Mesodermal cell (in vitro differentiated cells): ENCODE measurements around the gene LMTK3.

Experiments used
- H3K27ac ChIP-seq: 2 replicates; pipeline ENCODE4 v1.7.0; 2013; ENCODE audit warnings: mild to moderate bottlenecking, low read depth, low read length, moderate library complexity; ENCODE audit not compliant: severe bottlenecking
- H3K36me3 ChIP-seq: 2 replicates; pipeline ENCODE4 v1.7.1; 2013; ENCODE audit warnings: mild to moderate bottlenecking, low read length, moderate library complexity; ENCODE audit not compliant: control insufficient read depth, insufficient read depth
- H3K4me1 ChIP-seq: one replicate; pipeline ENCODE4 v1.7.1; 2013; ENCODE audit warnings: mild to moderate bottlenecking, low read length; ENCODE audit not compliant: insufficient read depth, control insufficient read depth, poor library complexity, severe bottlenecking
- H3K4me3 ChIP-seq: 2 replicates; pipeline ENCODE4 v1.7.0; 2013; ENCODE audit warnings: low read length, control low read depth, mild to moderate bottlenecking; ENCODE audit not compliant: insufficient read depth, poor library complexity, severe bottlenecking; ENCODE audit errors: extremely low read depth
- H3K9me3 ChIP-seq: 2 replicates; pipeline ENCODE4 v1.7.1; 2013; ENCODE audit warnings: mild to moderate bottlenecking, low read length, moderate library complexity; ENCODE audit not compliant: control insufficient read depth
- WGBS, 2 experiments: methylation state at CpG; one replicate each; pipeline ENCODE4 v1.1.5; 2013; ENCODE audit warnings: missing lambda C conversion rate in 2 of 2; ENCODE audit not compliant: insufficient coverage in 2 of 2; 5-methylcytosine and 5-hydroxymethylcytosine counted together

Gene LMTK3

DNA sequence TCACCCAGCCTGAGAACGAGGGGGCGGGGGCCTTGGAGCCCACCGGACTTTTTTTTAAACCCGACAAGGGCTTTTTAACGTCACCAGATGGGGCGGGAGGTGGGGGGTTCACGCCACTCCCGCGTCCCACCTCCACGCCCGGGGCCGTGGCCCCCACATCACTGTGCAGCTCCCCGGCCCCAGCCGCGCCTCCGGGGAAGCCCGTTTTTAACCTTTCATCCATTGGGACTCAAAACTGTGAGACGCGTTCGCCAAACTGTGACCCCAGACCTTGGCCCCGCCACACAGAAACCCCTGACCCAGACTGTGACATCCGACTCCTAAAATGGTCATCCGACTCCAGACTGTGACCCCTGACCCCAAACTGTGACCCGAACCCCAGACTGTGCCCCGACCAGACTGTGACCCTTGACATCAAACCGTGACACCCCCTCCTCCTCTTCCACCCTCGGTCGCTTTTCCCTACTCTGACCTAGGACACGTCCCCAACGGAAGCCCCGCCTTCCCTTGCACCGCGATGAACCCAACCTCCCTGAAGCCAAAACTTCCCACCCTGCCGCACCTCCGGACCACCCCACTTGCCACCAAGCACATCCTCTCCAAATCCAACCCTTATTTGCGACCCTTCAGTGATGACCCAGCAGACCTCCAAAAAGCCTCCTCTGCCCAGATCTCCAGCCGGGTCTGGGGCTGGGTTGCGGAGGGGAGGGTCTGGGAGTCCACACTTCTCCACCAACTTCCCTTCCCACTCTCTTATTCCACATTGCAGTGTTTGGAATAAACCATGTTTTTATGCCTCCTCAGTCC lies 67.3 kb downstream of the LMTK3 start:
- WGBS, 2 experiments: 56 to 64% methylated on average over 25 to 36 of the region's 38 CpGs
- no peaks in the 10 kb centered on the region for H3K9me3 ChIP-seq
- H3K4me3 ChIP-seq: peak overlapping the region; percentile 97
- H3K27ac ChIP-seq: peak overlapping the region; percentile 68
- H3K36me3 ChIP-seq: peaks cover 24% of the 10 kb centered on the region
- peaks cover 9% of the 10 kb centered on the region for H3K4me1 ChIP-seq

GRCh38 chr19:48443731-48444128 lies 67.9 kb downstream of the LMTK3 start:
- Histone ChIP-seq H3K9me3 (no peaks in the 10 kb centered on the region), H3K36me3 (peaks cover 19% of the 10 kb centered on the region), H3K27ac (no peak overlapping the region), H3K4me3 (peak overlapping the region; percentile 97), H3K4me1 (peaks cover 9% of the 10 kb centered on the region)
- WGBS, 2 experiments: 63% methylated on average over 32 to 41 of the region's 45 CpGs

DNA sequence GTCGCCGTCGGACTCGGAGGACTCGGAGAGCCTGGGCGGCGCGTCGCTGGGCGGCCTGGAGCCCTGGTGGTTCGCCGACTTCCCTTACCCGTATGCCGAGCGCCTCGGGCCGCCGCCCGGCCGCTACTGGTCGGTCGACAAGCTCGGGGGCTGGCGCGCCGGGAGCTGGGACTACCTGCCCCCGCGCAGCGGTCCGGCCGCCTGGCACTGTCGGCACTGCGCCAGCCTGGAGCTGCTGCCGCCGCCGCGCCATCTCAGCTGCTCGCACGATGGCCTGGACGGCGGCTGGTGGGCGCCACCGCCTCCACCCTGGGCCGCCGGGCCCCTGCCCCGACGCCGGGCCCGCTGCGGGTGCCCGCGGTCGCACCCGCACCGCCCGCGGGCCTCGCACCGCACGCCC lies 68.4 kb downstream of the LMTK3 start:
- Histone ChIP-seq H3K36me3 (peaks cover 14% of the 10 kb centered on the region), H3K27ac (no peak overlapping the region), H3K4me3 (no peak overlapping the region), H3K9me3 (no peaks in the 10 kb centered on the region), H3K4me1 (peaks cover 9% of the 10 kb centered on the region)
- WGBS, 2 experiments: 55 to 57% methylated on average over 46 to 58 of the region's 60 CpGs

DNA sequence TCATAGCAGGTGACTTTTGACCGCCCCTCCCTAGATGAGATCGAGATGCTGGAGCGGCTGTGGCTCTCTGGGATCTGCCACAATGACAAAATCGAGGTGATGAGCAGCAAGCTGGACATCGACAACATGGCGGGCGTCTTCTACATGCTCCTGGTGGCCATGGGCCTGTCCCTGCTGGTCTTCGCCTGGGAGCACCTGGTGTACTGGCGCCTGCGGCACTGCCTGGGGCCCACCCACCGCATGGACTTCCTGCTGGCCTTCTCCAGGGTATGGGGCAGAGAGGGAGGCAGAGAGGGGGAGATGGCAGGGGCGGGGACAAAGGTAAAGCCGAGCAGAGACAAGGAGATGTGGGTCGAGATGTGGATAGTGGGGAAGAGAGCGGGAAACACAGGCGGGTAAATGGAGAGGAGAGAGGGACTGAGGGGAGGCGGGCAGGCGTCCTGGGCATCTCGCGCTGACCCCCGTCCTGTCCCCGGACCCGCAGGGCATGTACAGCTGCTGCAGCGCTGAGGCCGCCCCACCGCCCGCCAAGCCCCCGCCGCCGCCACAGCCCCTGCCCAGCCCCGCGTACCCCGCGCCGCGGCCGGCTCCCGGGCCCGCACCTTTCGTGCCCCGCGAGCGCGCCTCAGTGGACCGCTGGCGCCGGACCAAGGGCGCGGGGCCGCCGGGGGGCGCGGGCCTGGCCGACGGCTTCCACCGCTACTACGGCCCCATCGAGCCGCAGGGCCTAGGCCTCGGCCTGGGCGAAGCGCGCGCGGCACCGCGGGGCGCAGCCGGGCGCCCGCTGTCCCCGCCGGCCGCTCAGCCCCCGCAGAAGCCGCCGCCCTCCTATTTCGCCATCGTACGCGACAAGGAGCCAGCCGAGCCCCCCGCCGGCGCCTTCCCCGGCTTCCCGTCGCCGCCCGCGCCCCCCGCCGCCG lies 69.3 kb downstream of the LMTK3 start:
- H3K4me1 ChIP-seq: peaks cover 9% of the 10 kb centered on the region
- 89 to 94% methylated on average over 49 to 79 of the region's 94 CpGs for WGBS, 2 experiments
- H3K9me3 ChIP-seq: no peaks in the 10 kb centered on the region
- H3K4me3 ChIP-seq: no peak overlapping the region
- peaks cover 6% of the 10 kb centered on the region for H3K36me3 ChIP-seq
- H3K27ac ChIP-seq: no peak overlapping the region

- peaks cover 1% of the 10 kb centered on the region for H3K36me3 ChIP-seq
- H3K9me3 ChIP-seq: no peaks in the 10 kb centered on the region
- peaks cover 9% of the 10 kb centered on the region for H3K4me1 ChIP-seq
- no peak overlapping the region for H3K27ac ChIP-seq
- H3K4me3 ChIP-seq: no peak overlapping the region
- WGBS, 2 experiments: 96 to 97% methylated on average over 14 to 16 of the region's 20 CpGs
Measured at GRCh38 chr19:48441360-48442050, 70.1 kb downstream of the LMTK3 start.

DNA sequence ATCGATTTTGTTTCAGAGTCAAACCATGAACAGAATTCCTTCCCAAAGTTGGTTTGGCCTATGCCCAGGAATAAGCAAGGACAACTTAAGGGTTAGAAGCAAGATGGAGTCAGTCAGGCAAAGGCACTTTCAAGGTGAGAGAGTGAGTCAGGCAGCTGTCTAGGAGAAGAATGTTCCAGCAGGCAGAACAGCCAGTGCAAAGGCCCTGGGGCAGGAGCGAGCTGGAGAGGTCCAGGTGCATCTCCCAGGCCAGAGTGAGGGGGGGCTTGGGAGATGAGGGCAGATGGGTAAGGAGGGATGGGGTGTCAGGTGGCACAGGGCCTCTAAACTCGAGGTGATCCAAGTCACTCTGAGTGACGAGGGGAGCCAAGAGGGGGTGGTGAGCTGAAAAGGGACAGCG lies 75.0 kb downstream of the LMTK3 start:
- Histone ChIP-seq H3K4me3 (no peak overlapping the region), H3K4me1 (no peaks in the 10 kb centered on the region), H3K9me3 (no peaks in the 10 kb centered on the region), H3K27ac (no peak overlapping the region), H3K36me3 (peaks cover 6% of the 10 kb centered on the region)
- WGBS, 2 experiments: 91 to 100% methylated on average over 3 to 4 of the region's 5 CpGs
